HG02588 (cell line): ENCODE data around the gene ZNF112.
A peak's percentile ranks its signal among the peaks of the same experiment; 100 is the strongest.
"Not testable (repeated sequence)": the region's sequence is repeated elsewhere in the genome, so short reads cannot be mapped to it uniquely, and the experiment has no call there.

Experiments
- ATAC-seq: cut with Tn5 transposase; IDR thresholded peaks from one replicate; pipeline ENCODE4 v1.9.1; 2021; ENCODE audit warnings: mild to moderate bottlenecking, moderate library complexity; ENCODE audit not compliant: unreplicated experiment

Gene ZNF112

DNA sequence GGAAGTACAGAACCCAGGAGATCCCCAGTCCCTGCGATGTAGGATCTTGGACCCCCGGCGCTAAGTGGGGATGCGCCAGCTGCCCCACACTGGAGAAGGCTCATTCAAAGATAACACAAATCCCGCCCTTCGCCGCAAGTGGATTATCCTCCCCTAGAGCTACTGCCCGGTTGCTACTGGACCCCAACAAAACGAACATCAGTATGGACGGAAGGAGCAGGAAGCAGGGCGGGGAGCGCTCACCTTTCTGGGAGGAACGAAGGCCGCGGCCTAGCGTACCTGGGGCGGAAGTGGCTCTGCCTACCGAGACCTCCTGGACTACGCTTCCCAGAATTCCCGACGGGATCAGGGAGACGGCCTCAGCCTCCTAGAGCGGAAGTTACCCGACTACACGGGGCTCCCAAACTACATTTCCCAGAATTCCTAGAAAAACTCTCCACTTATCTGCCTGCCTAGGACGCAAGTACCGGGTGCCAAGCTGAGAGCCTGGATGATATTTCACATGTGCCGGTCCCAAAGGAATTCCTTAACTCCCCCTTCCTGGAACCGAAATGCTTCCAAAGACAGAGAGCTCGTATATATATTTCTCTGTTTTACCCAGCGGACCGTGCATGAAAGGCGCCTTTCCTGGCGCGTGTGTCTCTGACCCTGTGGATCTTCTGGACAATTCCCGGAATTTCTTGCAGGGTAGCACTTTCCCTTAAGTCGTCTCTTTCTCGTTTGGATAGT lies at the start of gene ZNF112:
TSS of gene ZNF112 (minus strand) at position 298 of the 729 bp plus-strand sequence. CDS start 16,141 bp downstream, outside the sequence.
- no peak for ATAC-seq

GRCh38 chr19:44401139-44402115 lies 44.9 kb upstream of the ZNF112 start, which contains the start of gene ZNF285:
TSS of gene ZNF285 (minus strand) at chr19:44401608. CDS start at chr19:44397213, 4,395 bp downstream.
- ATAC-seq = no peak

DNA sequence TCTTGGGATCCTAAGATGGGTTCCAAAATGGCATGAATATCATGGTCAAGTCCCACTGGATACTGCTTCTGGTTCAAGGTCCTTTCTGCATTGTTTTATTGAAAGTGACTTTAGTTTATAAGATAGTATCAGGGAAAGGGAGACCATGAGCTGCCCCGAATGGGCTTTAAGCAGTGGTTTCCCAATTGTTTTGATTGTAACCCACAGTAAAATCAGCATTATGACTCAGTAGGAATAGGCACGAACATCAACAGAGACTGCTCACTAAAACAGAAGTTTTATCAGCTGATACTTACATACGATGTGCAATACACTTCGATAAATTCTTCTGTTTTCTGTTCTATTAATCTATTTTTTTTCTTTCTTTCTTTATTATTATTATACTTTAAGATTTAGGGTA lies 32.8 kb upstream of the ZNF112 start:
- ATAC-seq = not testable (repeated sequence)

DNA sequence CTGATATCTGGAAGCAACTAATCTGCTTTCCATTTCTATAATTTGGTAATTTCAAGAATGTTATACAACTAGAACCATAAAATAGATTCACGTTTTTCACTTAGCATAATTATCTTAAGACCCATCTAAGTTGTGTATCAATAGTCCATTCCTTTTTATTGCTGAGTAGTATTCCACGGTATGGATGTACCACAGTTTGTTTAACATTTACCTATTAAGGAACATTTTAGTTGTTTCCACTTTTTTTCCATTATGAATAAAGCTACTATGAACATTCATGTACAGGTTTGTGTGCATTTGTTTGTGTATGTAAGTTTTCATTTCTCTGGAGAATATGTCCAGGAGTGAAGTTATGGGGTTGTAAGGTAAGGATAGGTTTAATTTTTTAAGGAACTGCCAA lies 18.3 kb upstream of the ZNF112 start:
- ATAC-seq = no peak

- no peak for ATAC-seq
These were observed 15.5 kb upstream of the ZNF112 start for GRCh38 chr19:44371815-44372480.

GRCh38 chr19:44367024-44367423 lies 10.5 kb upstream of the ZNF112 start:
- ATAC-seq = no peak

DNA sequence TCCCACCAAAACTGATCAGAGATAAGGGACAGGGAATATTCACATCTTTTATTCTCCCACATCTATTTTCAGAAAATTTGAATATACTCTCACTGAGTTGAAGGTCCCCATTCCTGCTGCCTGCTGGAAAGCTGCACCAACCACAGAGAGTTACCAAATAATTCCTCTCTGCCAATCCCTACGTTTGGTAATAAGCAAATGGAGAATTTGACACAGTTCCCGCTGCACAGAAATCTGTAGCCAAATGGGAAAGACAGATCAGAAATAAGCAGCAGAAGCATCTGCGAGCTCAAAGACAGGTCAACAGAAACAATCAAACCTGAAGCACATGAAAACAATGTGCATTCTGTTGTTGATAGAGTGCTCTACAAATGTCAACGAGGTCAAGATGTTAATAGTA lies 9.9 kb downstream of the ZNF112 start:
- ATAC-seq = no peak

- ATAC-seq = no peak
These were observed 10.5 kb downstream of the ZNF112 start for GRCh38 chr19:44345959-44346358.

DNA sequence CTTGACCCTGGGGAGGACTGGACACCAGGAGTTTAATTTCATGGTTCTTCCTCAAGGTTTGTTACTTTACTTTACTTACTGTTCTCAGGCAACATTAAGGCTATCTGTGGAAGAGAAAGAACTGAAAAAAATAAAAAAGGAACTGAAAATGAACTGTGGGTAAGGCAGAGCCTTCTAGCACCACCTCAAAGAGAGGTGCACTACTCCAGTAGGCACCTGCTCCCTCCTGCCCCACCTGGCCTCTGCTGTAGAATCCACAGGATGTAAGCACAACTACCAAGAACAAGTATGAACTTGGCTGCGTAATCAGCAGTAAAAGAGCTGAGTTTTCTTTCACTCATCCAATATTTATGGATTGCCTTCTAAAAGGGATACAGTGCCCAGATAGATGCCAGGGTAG lies 12.2 kb downstream of the ZNF112 start:
- no peak for ATAC-seq

GRCh38 chr19:44341794-44342193 lies 14.7 kb downstream of the ZNF112 start:
- no peak for ATAC-seq

DNA sequence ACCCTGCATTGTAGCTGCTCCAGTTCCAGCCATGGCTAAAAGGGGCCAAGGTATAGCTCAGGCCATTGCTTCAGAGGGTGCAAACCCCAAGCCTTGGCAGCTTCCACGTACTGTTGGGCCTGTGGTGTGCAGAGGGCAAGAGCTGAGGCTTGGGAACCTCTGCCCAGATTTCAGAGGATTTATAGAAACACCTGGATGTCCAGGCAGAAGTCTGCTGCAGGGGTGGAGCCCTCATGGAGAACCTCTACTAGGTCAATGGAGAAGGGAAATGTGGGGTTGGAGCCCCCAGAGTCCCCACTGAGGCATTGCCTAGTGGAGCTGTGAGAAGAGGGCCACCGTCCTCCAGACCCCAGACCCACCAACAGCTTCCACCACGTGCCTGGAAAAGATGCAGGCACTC lies 21.8 kb downstream of the ZNF112 start:
- not testable (repeated sequence) for ATAC-seq

- no peak for ATAC-seq
These were observed 24.3 kb downstream of the ZNF112 start for GRCh38 chr19:44332145-44332544.

GRCh38 chr19:44315883-44316282 lies 40.6 kb downstream of the ZNF112 start:
- no peak for ATAC-seq

- no peak for ATAC-seq
These were observed 43.2 kb downstream of the ZNF112 start for GRCh38 chr19:44313231-44313630.

- ATAC-seq = no peak
These were observed 48.5 kb downstream of the ZNF112 start for GRCh38 chr19:44308011-44308410.

DNA sequence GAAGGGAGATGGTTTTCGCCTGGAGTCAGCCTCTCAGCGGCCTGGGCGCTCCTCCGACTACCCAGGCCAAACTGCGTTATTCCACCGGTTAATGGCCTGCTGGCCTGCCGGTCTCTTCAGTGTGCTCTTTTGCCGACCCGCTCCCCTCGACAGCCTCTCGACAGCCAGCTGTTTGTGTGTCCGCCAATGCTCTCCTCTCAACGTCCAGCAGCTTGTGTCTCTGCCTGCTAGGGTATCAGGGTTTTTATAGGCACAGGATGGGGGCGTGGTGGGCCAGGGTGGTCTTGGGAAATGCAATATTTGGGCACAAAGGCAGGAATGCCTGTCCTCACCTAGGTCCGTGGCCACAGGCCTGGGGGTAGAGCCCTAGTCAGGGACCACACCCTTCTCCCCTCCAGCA lies 50.2 kb downstream of the ZNF112 start:
- ATAC-seq = no peak

- no peak for ATAC-seq
These were observed 51.0 kb downstream of the ZNF112 start for GRCh38 chr19:44305457-44305856.

GRCh38 chr19:44304659-44305193 lies 51.8 kb downstream of the ZNF112 start, which contains the start of gene ZNF235:
TSS of gene ZNF235 (minus strand) at chr19:44305025. CDS start at chr19:44303404, 1,621 bp downstream.
- ATAC-seq = peak; percentile 89

DNA sequence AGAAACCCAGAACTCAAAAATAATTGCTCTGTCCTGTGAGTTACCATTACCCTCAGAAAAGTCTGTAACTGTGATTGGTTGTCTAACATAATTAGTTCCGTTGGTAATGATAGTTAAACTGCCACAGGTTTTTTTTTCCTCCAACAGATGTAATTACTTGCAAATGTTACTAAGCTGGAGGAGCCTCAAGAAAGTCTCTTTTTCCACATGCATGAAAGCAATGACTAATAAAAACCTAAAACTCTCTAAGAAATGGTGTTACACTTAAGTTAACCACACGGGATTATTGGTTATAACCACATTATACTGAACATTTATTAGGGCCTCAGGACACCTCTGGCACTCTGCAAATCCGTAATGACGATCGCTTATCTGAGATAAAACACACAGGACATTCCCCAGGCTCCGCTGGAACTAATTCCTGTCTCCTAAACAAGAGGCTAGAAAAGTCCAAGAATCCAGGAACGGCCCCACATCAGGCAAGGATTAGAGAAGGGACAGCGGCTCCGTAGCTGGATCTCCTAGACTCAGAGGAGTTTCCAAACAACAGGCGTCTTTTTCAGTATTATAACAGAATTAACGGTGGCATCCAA lies 52.4 kb downstream of the ZNF112 start:
- no peak for ATAC-seq

- ATAC-seq = no peak
These were observed 53.2 kb downstream of the ZNF112 start for GRCh38 chr19:44303320-44303719.
